ENCODE measurements around the gene PLD2.
"Not testable (repeated sequence)": the region's sequence is repeated elsewhere in the genome, so short reads cannot be mapped to it uniquely, and the experiment has no call there.

Gene PLD2

DNA sequence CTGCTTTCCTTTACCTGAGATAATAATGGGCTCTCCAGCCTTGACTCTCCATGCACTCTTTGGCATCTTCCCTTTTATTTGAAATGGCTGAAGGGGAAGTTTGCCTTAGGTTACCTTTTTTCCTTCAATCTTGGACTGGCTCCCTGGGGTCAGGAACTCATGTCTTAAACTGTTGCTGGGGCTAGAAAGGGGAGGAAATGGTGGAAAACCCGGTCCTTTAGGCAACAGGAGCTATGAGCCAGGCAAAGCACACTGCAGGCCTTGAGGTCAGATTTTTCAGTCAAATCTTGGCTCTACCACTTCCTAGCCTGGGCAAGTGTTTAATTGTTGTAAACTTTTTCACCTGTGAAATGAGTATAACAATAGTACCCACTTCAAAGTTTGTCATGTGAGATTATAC, 56.4 kb downstream of the PLD2 start:
- TF ChIP-seq POLR2A (IDR thresholded peaks at IDR 0.05; ENCODE audit: low read depth, low read length), result no peak
- TF ChIP-seq TAF1 (IDR thresholded peaks at IDR 0.05; ENCODE audit: borderline replicate concordance, low read depth, low read length), result no peak
- no peak for TF ChIP-seq POLR2AphosphoS5 (IDR thresholded peaks at IDR 0.05; ENCODE audit: low read depth, low read length)
- FAIRE-seq (no peak), DNase-seq (ENCODE audit: insufficient read length) (no peak)

DNA sequence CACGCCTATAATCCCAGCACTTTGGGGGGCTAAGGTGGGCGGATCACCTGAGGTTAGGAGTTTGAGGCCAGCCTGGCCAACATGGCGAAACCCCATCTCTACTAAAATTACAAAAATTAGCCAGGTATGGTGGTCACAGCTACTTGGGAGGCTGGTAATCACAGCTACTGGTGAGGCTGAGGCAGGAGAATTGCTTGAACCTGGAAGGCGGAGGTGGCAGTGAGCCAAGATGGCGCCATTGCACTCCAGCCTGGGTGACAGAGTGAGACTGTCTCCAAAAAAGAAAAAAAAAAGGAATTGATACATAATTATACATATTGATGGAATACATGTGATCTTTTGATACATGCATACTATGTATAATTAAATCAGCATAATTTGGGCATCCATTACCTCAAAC, 60.6 kb downstream of the PLD2 start:
- not testable (repeated sequence) for DNase-seq (ENCODE audit: insufficient read length); FAIRE-seq

DNA sequence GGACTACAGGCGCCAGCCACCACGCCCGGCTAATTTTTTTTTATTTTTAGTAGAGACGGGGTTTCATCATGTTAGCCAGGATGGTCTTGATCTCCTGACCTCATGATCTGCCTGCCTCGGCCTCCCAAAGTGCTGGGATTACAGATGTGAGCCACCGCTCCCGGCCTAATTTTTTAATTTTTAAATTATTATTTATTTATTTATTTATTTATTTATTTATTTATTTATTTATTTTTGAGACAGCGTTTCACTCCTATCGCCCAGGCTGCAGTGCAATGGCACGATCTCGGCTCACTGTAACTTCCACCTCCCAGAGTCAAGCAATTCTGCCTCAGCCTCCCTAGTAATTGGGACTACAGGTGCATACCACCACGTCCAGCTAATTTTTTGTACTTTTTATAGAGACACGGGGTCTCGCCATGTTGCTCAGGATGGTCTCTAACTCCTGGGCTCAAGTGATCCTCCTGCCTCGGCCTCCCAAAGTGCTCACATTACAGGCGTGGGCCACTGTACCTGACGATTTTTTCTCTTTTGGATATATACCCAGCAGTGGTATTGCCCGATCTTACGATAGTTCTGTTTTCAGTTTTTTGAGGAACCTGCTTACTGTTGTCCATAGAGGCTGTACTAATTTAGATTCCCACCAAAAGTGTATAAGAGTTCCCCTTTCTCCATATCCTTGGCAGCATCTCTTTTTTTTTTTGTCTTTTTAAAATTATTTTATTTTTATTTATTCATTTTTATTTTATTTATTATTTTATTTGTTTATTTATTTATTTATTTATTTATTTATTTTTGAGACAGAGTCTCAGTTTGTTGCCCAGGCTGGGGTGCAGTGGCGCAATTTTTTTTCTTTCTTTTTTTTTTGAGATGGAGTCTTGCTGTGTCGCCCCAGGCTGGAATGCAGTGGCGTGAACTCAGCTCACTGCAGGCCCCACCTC, 62.4 kb downstream of the PLD2 start:
- not testable (repeated sequence) for DNase-seq (ENCODE audit: insufficient read length); FAIRE-seq

DNA sequence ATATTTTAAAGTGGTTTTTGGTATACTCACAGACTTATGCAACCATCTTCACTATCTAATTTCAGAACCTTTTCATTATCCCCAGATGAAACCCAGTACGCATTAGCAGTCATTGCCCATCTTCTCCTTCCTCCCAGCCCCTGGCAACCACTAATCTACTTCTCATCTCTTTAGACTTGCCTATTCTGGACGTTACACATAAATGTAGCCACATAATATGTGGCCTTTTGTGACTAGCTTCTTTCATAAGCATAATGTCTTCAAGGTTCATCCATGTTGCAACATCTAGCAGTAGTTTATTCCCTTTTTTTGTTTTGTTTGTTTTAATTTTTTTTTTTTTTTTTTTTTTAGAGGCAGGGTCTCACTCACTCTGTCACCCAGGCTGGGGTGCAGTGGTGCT, 63.9 kb downstream of the PLD2 start:
- TF ChIP-seq POLR2AphosphoS5 (IDR thresholded peaks at IDR 0.05; ENCODE audit: low read depth, low read length) (no peak), TAF1 (IDR thresholded peaks at IDR 0.05; ENCODE audit: borderline replicate concordance, low read depth, low read length) (no peak), POLR2A (IDR thresholded peaks at IDR 0.05; ENCODE audit: low read depth, low read length) (no peak)
- FAIRE-seq (no peak), DNase-seq (ENCODE audit: insufficient read length) (no peak)

DNA sequence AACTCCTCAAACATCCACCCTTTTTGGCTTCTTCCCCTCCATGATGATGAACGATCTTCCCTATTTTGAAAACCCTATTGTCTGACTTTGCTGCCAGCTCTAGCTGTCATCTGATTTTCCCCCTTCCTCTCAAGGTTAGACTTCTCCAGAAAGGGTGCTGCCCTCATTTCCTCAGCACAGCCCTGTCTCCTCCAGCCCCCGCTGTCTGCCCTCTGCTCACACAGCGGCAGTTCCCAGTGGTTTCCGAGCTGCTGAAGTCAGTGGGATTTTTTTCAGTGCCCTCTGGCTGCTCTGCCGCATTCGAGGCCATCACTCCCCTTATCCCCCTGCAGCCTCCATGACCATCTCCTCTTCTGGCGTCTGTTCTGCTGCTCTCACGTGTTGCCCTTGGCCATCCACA, 65.8 kb downstream of the PLD2 start:
- FAIRE-seq (no peak), DNase-seq (ENCODE audit: insufficient read length) (no peak)
- no peak for TF ChIP-seq POLR2AphosphoS5 (IDR thresholded peaks at IDR 0.05; ENCODE audit: low read depth, low read length)
- no peak for TF ChIP-seq POLR2A (IDR thresholded peaks at IDR 0.05; ENCODE audit: low read depth, low read length)
- no peak for TF ChIP-seq TAF1 (IDR thresholded peaks at IDR 0.05; ENCODE audit: borderline replicate concordance, low read depth, low read length)
